IPS-18a (cell line): ENCODE results near the gene ERCC6L.

Experiments
- H3K27ac ChIP-seq: one replicate; pipeline ENCODE4 v1.5.1; 2013; ENCODE audit warnings: low read length
- H3K27me3 ChIP-seq: one replicate; pipeline ENCODE4 v1.6.1; 2013; ENCODE audit warnings: mild to moderate bottlenecking, low read length; ENCODE audit not compliant: control insufficient read depth, insufficient read depth
- H3K36me3 ChIP-seq: one replicate; pipeline ENCODE4 v1.6.1; 2013; ENCODE audit warnings: low read depth, low read length; ENCODE audit not compliant: control insufficient read depth
- H3K4me1 ChIP-seq: one replicate; pipeline ENCODE4 v1.6.1; 2013; ENCODE audit warnings: low read depth, low read length; ENCODE audit not compliant: control insufficient read depth
- H3K4me3 ChIP-seq: one replicate; pipeline ENCODE4 v1.5.1; 2013; ENCODE audit warnings: low read length
- H3K9ac ChIP-seq: one replicate; pipeline ENCODE4 v1.6.1; 2013; ENCODE audit warnings: mild to moderate bottlenecking, low read length, moderate library complexity
- H3K9me3 ChIP-seq: one replicate; pipeline ENCODE4 v1.6.1; 2013; ENCODE audit warnings: low read depth, low read length; ENCODE audit not compliant: control insufficient read depth

The ERCC6L gene

DNA sequence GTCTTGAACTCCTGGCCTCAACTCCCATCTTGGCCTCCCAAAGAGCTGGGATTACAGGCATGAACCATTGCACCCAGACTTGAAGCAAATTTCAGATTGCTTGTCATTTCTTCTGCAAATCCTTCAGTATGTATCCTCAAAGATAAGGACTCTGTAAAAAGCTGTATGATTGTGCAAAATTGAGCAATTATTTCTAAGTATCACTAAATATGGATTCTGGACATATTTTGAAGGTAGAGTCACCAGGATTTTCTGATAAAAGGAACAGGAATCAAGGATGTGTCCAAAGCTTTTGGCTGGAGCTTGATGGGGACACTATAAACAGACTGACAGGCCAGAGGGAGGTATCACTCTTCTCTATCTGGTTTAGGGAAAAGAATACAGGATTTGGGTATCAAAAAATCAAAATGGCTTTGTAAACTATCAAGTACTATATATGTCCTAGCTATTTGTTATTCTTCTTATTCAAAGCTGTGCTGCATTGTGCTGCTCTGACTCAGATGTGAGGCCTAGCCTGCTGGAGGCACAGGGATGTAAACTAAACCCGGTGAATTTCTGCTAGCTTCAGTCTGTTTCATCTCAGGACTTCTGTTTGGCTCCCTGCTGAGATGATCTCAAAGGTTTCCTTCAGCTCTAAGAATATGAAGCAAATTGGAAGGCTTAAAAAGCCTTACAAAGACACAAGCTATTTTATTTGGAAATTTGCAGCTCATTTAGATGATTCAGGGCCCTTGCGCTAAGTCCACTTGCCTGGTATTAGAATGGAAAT lies 30.0 kb upstream of the ERCC6L start:
- H3K4me3 ChIP-seq = no peak overlapping the region
- no peak overlapping the region for H3K9ac ChIP-seq
- no peaks in the 10 kb centered on the region for H3K4me1 ChIP-seq
- no peak overlapping the region for H3K27ac ChIP-seq
- no peaks in the 10 kb centered on the region for H3K27me3 ChIP-seq
- H3K9me3 ChIP-seq = no peaks in the 10 kb centered on the region
- peaks cover 49% of the 10 kb centered on the region for H3K36me3 ChIP-seq

DNA sequence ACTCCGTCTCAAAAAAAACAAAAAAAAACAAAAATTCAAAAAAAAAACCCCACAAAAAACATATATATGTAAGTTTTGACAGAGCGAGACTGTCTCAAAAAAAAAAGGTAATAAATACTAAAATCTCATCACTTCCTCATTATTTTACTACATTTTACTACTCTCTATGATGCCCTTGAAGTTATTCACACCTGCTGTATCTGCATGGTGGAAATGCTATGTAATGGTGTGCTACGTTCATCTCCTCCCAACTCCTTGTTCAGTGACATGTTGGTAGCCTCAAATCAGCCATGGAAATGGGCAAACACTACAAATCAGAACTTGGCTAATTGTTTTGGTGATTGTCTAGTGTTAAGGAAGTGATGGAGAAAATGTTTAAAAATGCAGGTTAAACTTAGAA lies 26.4 kb upstream of the ERCC6L start:
- Histone ChIP-seq H3K9ac (no peak overlapping the region), H3K9me3 (no peaks in the 10 kb centered on the region), H3K36me3 (peaks cover 16% of the 10 kb centered on the region), H3K27ac (no peak overlapping the region), H3K4me1 (no peaks in the 10 kb centered on the region), H3K27me3 (no peaks in the 10 kb centered on the region), H3K4me3 (no peak overlapping the region)

- Histone ChIP-seq H3K27ac (no peak overlapping the region), H3K4me3 (no peak overlapping the region), H3K27me3 (no peaks in the 10 kb centered on the region), H3K4me1 (no peaks in the 10 kb centered on the region), H3K9me3 (no peaks in the 10 kb centered on the region), H3K9ac (no peak overlapping the region), H3K36me3 (no peaks in the 10 kb centered on the region)
Observed at GRCh38 chrX:72262077-72262476, 23.2 kb upstream of the ERCC6L start.

DNA sequence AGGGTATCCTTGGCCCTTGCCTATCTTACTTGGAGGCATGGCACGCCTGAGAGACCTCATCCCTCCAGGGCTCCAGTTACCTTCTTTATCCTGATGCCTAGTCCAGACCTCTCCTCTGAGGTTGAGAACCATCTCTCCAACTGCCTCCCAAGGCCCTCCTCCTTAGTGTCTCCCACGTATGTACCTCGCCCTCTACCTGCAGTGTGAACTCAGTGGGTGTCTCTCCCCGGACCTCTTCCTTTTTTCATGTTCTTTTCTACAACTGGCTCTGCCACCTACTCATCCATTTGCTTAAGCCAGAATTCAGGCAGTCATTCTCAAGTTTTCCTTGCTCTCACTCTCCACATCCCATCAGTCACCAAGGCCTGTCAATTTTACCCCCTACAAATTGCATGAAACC lies 21.6 kb upstream of the ERCC6L start:
- Histone ChIP-seq H3K27ac (no peak overlapping the region), H3K4me1 (no peaks in the 10 kb centered on the region), H3K9ac (no peak overlapping the region), H3K27me3 (no peaks in the 10 kb centered on the region), H3K36me3 (no peaks in the 10 kb centered on the region), H3K9me3 (no peaks in the 10 kb centered on the region), H3K4me3 (no peak overlapping the region)

DNA sequence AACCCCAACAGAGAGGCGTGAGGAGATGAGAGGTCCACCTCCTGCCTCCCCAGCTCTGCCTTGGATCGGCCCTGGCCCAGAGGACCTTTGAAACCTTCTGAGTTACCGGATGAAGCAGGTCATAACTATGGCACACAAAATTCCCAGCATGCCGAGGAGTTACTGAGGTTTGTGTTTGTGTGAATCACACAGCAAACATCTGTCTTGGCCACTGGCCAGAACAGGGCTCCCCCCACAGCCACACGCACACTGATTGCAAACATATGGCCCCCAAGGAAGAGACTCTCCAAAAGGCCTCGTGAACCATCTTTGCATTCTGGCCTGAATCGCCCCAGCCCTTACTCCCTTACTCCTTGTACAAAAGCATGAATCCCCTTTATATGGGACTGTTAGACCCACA lies 19.3 kb upstream of the ERCC6L start:
- no peaks in the 10 kb centered on the region for H3K27me3 ChIP-seq
- H3K36me3 ChIP-seq = no peaks in the 10 kb centered on the region
- H3K4me1 ChIP-seq = peaks cover 6% of the 10 kb centered on the region
- no peak overlapping the region for H3K9ac ChIP-seq
- H3K27ac ChIP-seq = no peak overlapping the region
- peaks cover 3% of the 10 kb centered on the region for H3K9me3 ChIP-seq
- H3K4me3 ChIP-seq = no peak overlapping the region

DNA sequence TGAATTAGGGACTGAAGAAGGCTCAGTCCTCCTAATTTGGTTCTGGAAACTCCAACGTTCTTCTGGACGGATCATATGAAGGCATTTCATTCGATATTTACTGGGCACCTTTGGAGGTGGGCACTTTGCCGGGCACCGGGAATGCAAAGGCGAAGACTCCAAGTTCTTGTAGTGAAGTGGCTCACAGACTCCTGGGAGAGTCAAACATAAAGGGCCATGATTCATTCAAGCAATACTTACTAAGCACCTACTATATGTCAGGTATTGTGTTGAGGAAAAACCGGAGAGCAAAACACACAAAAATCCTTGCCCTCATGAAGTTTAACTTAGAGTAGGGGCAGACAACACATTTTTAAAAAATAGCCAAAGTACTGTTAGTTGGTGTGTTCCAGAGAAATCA lies 17.0 kb upstream of the ERCC6L start:
- H3K9me3 ChIP-seq = peaks cover 3% of the 10 kb centered on the region
- H3K4me3 ChIP-seq = peak overlapping the region; percentile 37
- H3K4me1 ChIP-seq = peaks cover 6% of the 10 kb centered on the region
- peak overlapping the region; percentile 12 for H3K9ac ChIP-seq
- no peak overlapping the region for H3K27ac ChIP-seq
- H3K27me3 ChIP-seq = no peaks in the 10 kb centered on the region
- no peaks in the 10 kb centered on the region for H3K36me3 ChIP-seq

GRCh38 chrX:72255445-72255844 lies 16.6 kb upstream of the ERCC6L start:
- Histone ChIP-seq H3K9ac (peak overlapping the region; percentile 12), H3K36me3 (no peaks in the 10 kb centered on the region), H3K9me3 (peaks cover 3% of the 10 kb centered on the region), H3K27me3 (no peaks in the 10 kb centered on the region), H3K27ac (no peak overlapping the region), H3K4me1 (peaks cover 6% of the 10 kb centered on the region), H3K4me3 (peak overlapping the region; percentile 37)

DNA sequence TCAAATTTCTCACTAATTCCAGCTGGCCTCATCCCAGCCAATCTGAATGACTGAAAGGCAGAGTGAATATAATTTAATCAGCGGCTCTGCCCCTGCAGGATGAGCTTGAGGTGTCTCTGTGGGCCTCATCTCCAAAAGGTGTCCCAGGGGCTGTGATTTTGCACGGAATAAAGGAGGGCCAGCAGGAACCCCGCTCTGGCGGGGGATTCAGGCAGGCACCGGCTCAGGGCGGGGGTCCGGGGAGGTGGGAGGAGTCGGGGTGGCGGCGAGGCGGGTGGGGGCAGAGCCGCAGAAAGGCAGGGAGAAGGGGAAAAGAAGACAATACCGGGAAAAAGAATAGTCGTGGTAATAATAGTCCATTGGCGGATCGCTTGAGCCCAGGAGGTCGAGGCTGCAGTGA lies 16.0 kb upstream of the ERCC6L start:
- H3K4me1 ChIP-seq = peaks cover 6% of the 10 kb centered on the region
- H3K36me3 ChIP-seq = no peaks in the 10 kb centered on the region
- peak overlapping the region; percentile 35 for H3K4me3 ChIP-seq
- peak overlapping the region; percentile 32 for H3K9ac ChIP-seq
- peaks cover 3% of the 10 kb centered on the region for H3K9me3 ChIP-seq
- H3K27me3 ChIP-seq = no peaks in the 10 kb centered on the region
- no peak overlapping the region for H3K27ac ChIP-seq

DNA sequence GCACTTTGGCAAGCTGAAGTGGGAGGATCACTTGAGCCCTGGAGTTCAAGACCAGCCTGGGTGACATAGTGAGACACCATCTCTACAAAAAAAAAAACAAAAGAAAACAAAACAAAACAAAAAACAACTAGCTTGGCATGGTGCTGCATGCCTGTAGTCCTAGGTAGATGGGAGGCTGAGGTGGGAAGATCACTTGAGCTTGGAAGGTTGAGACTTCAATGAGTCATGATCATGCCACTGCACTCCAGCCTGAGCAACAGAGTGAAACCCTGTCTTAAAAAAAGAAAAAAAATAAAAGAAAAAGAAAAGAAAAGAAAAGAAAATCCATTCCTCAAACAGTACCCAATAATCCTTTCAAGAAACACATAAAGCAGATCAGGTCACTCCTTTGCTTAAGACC lies 14.9 kb upstream of the ERCC6L start:
- Histone ChIP-seq H3K27me3 (no peaks in the 10 kb centered on the region), H3K27ac (no peak overlapping the region), H3K4me3 (no peak overlapping the region), H3K9ac (no peak overlapping the region), H3K36me3 (no peaks in the 10 kb centered on the region), H3K4me1 (peaks cover 6% of the 10 kb centered on the region), H3K9me3 (peaks cover 3% of the 10 kb centered on the region)

GRCh38 chrX:72247206-72247942 lies 8.5 kb upstream of the ERCC6L start:
- Histone ChIP-seq H3K9me3 (peaks cover 5% of the 10 kb centered on the region), H3K36me3 (no peaks in the 10 kb centered on the region), H3K9ac (no peak overlapping the region), H3K27me3 (no peaks in the 10 kb centered on the region), H3K27ac (no peak overlapping the region), H3K4me1 (no peaks in the 10 kb centered on the region), H3K4me3 (no peak overlapping the region)

DNA sequence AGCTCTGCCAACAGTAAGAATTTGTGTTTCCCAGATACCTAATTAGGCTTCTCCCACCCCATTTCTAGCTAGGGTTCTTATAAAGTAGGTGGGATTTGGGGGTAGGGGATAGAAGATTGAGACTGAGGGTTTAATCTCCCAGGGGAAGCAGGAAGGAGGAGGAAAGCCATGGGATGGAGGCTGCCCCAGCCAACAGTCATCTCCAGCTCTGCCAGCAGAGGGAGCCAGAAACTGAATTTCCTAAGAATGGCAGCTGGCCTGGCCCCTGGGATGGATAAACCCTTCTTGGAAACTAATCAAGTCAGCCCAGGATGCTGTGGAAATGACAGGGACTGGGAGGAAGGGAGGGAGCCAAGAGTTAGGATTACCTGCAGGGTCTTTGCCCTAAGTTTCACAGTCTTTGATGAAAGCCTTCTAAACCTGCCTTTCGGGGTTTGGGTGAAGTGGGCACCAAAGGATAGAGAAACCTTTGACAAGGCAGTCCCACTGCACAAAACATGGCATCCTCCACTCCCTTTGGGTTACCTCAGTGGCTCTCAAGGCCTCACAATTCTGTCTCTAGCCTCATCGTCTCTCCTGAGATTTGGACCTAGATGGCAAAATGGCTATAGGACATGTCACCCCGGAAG lies 6.7 kb upstream of the ERCC6L start:
- no peak overlapping the region for H3K4me3 ChIP-seq
- H3K9me3 ChIP-seq = peaks cover 5% of the 10 kb centered on the region
- H3K4me1 ChIP-seq = no peaks in the 10 kb centered on the region

More for the DNA sequence above, 6.7 kb upstream of the ERCC6L start:
- Histone ChIP-seq H3K9ac (no peak overlapping the region), H3K27ac (no peak overlapping the region), H3K36me3 (no peaks in the 10 kb centered on the region), H3K27me3 (no peaks in the 10 kb centered on the region)
